GM23248 (cell line): ENCODE data around the gene WRAP53.

ENCODE experiments used
- EZH2 ChIP-seq: fragments of 200-600 bp; sonication (generic); IDR thresholded peaks from 2 replicates; pipeline ENCODE4 v1.6.1; 2018; ENCODE audit warnings: antibody characterized with exemption, mild to moderate bottlenecking; ENCODE audit not compliant: insufficient read depth, poor library complexity, severe bottlenecking
- EZH2phosphoT487 ChIP-seq: fragments of 200-600 bp; sonication (generic); IDR thresholded peaks from 2 replicates; pipeline ENCODE4 v1.6.1; 2018; ENCODE audit warnings: antibody characterized with exemption, moderate library complexity, mild to moderate bottlenecking, low read depth; ENCODE audit not compliant: insufficient read depth

DNA sequence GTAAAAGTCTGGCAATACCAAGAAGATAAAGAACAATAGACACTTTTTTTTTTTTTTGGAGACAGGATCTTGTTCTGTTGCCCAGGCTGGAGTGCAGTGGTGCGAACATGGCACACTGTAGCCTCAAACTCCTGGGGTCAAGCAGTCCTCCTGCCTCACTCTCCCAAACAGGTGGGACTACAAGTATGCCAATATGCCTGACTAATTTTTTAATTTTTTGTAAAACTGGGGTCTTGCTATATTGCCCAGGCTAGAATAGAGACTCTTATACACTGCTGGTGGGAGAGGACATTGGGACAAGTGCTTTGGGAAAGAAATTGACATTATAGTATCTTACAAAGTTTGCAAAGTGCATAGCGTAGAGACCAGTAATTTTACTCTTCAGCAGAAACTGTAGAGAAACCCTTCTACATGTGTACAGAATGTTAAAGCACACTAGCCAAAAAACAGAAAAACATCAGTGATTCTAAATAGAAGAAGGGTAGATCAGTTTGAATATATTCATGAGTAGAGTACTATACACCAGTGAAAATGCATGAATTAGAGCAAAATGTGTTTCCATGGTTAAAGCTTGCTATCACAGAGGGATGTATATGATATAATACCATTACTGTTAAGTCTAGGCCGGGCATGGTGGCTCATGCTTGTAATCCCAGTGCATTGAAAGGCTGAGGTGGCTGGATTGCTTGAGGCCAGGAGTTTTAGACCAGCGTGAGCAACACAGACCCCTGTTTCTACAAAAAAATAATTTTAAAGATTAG lies 9.7 kb downstream of the WRAP53 start:
- no peak for TF ChIP-seq EZH2
- no peak for TF ChIP-seq EZH2phosphoT487
